AG10803 (cell line): ENCODE data around the gene HGD.
A peak's percentile ranks its signal among the peaks of the same experiment; 100 is the strongest.

Experiments used
- DNase-seq: peaks from one replicate; pipeline ENCODE4 v3.0.0; 2010; ENCODE audit warnings: low read depth
- H3K4me3 ChIP-seq: 2 replicates; pipeline ENCODE4 v1.5.1; 2011; ENCODE audit warnings: mild to moderate bottlenecking, low read length, control low read depth
- CTCF ChIP-seq: conservative IDR thresholded peaks from 2 replicates; pipeline ENCODE4 v1.5.1; 2011; ENCODE audit warnings: mild to moderate bottlenecking, low read length, control low read depth, inconsistent platforms

HGD gene

GRCh38 chr3:120599211-120599610, 82.8 kb downstream of the HGD start:
- no peak for TF ChIP-seq CTCF
- H3K4me3 ChIP-seq = no peak overlapping the region
- no peak for DNase-seq

GRCh38 chr3:120597445-120598049, 84.5 kb downstream of the HGD start:
- peak overlapping the region; percentile 49; the same call in 1 of the 2 replicates for H3K4me3 ChIP-seq
- DNase-seq = no peak
- no peak for TF ChIP-seq CTCF

GRCh38 chr3:120596853-120597223, 85.2 kb downstream of the HGD start:
- DNase-seq = no peak
- no peak for TF ChIP-seq CTCF
- peak overlapping the region; percentile 95 for H3K4me3 ChIP-seq

GRCh38 chr3:120596116-120596852, 85.8 kb downstream of the HGD start, which contains the start of gene NDUFB4:
Gene NDUFB4, plus strand, starts transcription at chr3:120596336. Its CDS starts 24 bp downstream, at chr3:120596360.
- peak; percentile 98 for DNase-seq
- peak within 1 kb of the TSS; percentile 95 for H3K4me3 ChIP-seq
- TF ChIP-seq CTCF = no peak

GRCh38 chr3:120595788-120596115, 86.3 kb downstream of the HGD start:
- DNase-seq = no peak
- peak overlapping the region; percentile 95 for H3K4me3 ChIP-seq
- no peak for TF ChIP-seq CTCF

- DNase-seq = no peak
- H3K4me3 ChIP-seq = no peak overlapping the region
- no peak for TF ChIP-seq CTCF
Measured at GRCh38 chr3:120587332-120587975, 94.6 kb downstream of the HGD start.
